ENCODE measurements around the gene ACAA2. TPM values are rescaled to one million over a fixed set of nuclear protein-coding genes. Genes with fewer than 3 reads are reported as not detected.
A peak's percentile ranks its signal among the peaks of the same experiment; 100 is the strongest.

The ACAA2 gene
- total and polyA plus RNA-seq, 10 donors, result 20.9 to 44.0 (median 34.0) TPM

DNA sequence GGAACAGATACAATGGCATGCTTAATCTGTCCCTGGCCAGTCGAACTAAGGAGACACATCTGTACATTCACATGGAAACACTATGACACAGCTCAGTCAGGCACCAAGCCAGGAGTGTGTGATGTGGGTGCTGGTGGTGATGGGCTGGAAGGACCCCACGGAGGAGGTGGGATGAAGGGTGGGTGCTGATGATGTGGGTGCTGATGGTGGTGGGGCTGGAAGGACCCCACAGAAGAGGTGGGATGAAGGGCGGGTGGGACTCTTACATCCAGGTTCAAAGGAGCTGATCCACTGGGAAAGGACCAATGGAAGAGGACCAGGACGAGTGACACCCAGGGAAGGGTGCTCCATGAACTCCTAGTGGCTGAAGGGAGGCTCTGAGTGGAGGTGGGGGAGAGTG, 34.8 kb upstream of the ACAA2 start:
- H3K9me3 ChIP-seq, result no peaks in the 10 kb centered on the region
- intact Hi-C loops (cut with DNase I; ENCODE audit: low total_unique reads), result no loop called here
- H3K27ac ChIP-seq, result no peak overlapping the region
- no peak overlapping the region for H3K4me3 ChIP-seq
- H3K27me3 ChIP-seq (replicated peaks in 1 of 7), result peaks cover 0 to 21% (median 0%) of the 10 kb centered on the region in 7 donors
- peaks cover 0 to 5% (median 0%) of the 10 kb centered on the region in 6 donors for H3K36me3 ChIP-seq
- DNase-seq, result no peak
- no peaks in the 10 kb centered on the region for H3K4me1 ChIP-seq
- WGBS, 5 donors, result 76 to 87% (median 85%) methylated on average over 4 of the region's 4 CpGs
- no peak for TF ChIP-seq POLR2A (IDR thresholded peaks at IDR 0.05)
- TF ChIP-seq, protein P1, sequence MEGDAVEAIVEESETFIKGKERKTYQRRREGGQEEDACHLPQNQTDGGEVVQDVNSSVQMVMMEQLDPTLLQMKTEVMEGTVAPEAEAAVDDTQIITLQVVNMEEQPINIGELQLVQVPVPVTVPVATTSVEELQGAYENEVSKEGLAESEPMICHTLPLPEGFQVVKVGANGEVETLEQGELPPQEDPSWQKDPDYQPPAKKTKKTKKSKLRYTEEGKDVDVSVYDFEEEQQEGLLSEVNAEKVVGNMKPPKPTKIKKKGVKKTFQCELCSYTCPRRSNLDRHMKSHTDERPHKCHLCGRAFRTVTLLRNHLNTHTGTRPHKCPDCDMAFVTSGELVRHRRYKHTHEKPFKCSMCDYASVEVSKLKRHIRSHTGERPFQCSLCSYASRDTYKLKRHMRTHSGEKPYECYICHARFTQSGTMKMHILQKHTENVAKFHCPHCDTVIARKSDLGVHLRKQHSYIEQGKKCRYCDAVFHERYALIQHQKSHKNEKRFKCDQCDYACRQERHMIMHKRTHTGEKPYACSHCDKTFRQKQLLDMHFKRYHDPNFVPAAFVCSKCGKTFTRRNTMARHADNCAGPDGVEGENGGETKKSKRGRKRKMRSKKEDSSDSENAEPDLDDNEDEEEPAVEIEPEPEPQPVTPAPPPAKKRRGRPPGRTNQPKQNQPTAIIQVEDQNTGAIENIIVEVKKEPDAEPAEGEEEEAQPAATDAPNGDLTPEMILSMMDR (IDR thresholded peaks at IDR 0.05 in 8 of 11, conservative IDR thresholded peaks at IDR 0.05 in 3 of 11), result no peak
- no peak for TF ChIP-seq POLR2AphosphoS5 (IDR thresholded peaks at IDR 0.05)

DNA sequence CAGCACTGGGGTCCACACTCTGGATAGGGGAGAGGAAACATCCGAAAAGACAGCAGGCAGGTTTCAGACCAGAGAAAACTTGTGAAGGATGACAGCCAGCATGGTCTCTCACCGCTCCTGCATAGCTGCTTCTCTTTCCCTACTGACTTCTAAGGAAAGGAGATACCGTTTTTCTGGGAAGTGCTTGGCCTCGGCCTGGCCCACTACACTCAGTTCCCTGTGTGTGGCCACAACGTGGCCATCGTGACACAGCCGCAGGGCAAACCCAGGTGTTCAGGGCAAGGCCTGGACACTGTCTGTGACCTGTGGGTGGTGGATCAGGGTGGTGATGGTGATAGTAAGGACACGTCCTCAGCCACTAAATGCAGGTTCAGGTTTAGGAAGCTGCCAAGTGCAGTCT, 34.2 kb upstream of the ACAA2 start:
- Histone ChIP-seq H3K9me3 (no peaks in the 10 kb centered on the region), H3K27me3 (replicated peaks in 1 of 7) (peaks cover 0 to 24% (median 0%) of the 10 kb centered on the region in 7 donors), H3K36me3 (peaks cover 0 to 11% (median 0%) of the 10 kb centered on the region in 6 donors), H3K4me1 (no peaks in the 10 kb centered on the region), H3K27ac (no peak overlapping the region), H3K4me3 (no peak overlapping the region)
- 86 to 95% (median 90%) methylated on average over 8 of the region's 8 CpGs for WGBS, 5 donors
- intact Hi-C loops (cut with DNase I; ENCODE audit: low total_unique reads), result no loop called here
- TF ChIP-seq POLR2AphosphoS5 (IDR thresholded peaks at IDR 0.05) (no peak), POLR2A (IDR thresholded peaks at IDR 0.05) (no peak)
- TF ChIP-seq, protein P1 (IDR thresholded peaks at IDR 0.05 in 8 of 11, conservative IDR thresholded peaks at IDR 0.05 in 3 of 11), result no peak
- DNase-seq, result no peak

DNA sequence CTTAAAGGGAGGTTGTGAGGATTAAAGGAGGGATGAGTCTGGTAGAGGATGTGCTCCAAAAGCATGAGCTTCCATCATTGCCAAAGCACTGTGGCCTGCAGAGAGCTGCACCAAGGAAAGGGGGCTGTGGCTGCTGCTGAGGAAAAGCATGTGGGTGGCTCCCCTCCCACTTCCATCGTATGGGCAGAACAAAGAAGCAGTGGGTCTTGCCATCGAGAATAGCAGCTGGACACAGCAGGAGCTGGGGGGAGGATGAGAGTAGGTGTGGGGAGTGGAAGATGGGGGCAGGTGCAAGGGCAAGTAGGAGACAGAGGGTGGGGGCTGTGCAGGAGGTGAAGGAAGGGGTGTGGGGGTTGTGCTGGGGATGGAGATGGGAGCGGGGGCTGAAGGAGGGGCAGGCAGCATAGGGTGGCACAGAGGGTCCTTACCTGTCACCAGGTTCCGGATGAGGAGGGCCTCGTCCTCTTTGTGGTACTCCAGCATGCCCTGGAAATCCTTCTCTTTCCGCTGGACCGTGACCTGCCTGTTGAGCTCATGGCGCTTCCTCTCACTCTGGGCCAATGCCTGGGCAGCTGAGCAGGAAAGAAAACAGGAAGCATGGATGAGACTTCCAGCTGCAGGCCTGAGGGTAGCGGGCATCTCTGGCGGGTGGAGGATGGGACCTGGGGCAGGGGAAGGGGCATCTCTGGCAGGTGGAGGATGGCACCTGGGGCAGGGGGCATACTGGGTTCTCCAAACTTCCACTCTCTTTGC, 33.6 kb upstream of the ACAA2 start:
- TF ChIP-seq POLR2AphosphoS5 (IDR thresholded peaks at IDR 0.05) (no peak), POLR2A (IDR thresholded peaks at IDR 0.05) (no peak)
- TF ChIP-seq, protein P1 (IDR thresholded peaks at IDR 0.05 in 8 of 11, conservative IDR thresholded peaks at IDR 0.05 in 3 of 11), result no peak
- H3K27ac ChIP-seq, result no peak overlapping the region
- intact Hi-C loops (cut with DNase I; ENCODE audit: low total_unique reads), result no loop called here
- no peaks in the 10 kb centered on the region for H3K9me3 ChIP-seq
- DNase-seq, result peak; percentile 64
- H3K4me3 ChIP-seq, result no peak overlapping the region
- WGBS, 5 donors, result 53 to 68% (median 64%) methylated on average over 9 to 10 of the region's 10 CpGs
- no peaks in the 10 kb centered on the region for H3K4me1 ChIP-seq
- H3K36me3 ChIP-seq, result peaks cover 0 to 12% (median 0%) of the 10 kb centered on the region in 6 donors
- H3K27me3 ChIP-seq (replicated peaks in 1 of 7), result peaks cover 0 to 26% (median 0%) of the 10 kb centered on the region in 7 donors

DNA sequence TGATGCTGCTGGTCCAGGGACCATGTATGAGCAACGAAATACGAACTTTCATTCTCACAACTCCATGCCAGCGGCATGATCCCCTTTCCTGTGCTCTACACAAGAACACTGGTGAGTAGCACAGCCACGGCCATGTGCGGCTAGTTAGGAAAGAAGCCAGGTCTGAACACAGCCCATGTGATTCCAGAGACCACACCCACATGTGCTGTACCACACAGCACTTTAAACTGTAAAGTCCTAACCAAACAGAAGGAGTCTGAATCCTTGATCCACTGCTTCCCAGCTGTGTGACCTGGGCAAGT, 33.0 kb upstream of the ACAA2 start:
- Histone ChIP-seq H3K27ac (no peak overlapping the region), H3K36me3 (peaks cover 0 to 12% (median 0%) of the 10 kb centered on the region in 6 donors), H3K4me3 (no peak overlapping the region), H3K9me3 (no peaks in the 10 kb centered on the region), H3K27me3 (replicated peaks in 1 of 7) (peaks cover 0 to 26% (median 0%) of the 10 kb centered on the region in 7 donors), H3K4me1 (no peaks in the 10 kb centered on the region)
- WGBS, 5 donors, result 69 to 83% (median 81%) methylated on average over 5 of the region's 5 CpGs
- DNase-seq, result no peak
- intact Hi-C loops (cut with DNase I; ENCODE audit: low total_unique reads), result no loop called here
- TF ChIP-seq POLR2A (IDR thresholded peaks at IDR 0.05), result no peak
